HUES6 (cell line): ENCODE results near the gene TAPBPL.

Experiments
- H3K27ac ChIP-seq: 2 replicates; pipeline ENCODE4 v1.7.0; 2013; ENCODE audit warnings: low read depth, mild to moderate bottlenecking, low read length, inconsistent platforms
- H3K27me3 ChIP-seq: 2 replicates; pipeline ENCODE4 v1.6.1; 2013; ENCODE audit warnings: low read length; ENCODE audit not compliant: control insufficient read depth, insufficient read depth
- H3K36me3 ChIP-seq: 2 replicates; pipeline ENCODE4 v1.6.1; 2013; ENCODE audit warnings: low read length; ENCODE audit not compliant: control insufficient read depth, insufficient read depth
- H3K4me1 ChIP-seq: 2 replicates; pipeline ENCODE4 v1.6.1; 2013; ENCODE audit warnings: low read length; ENCODE audit not compliant: control insufficient read depth, insufficient read depth
- H3K4me3 ChIP-seq: 2 replicates; pipeline ENCODE4 v1.5.1; 2013; ENCODE audit warnings: low read depth, low read length
- H3K9ac ChIP-seq: one replicate; pipeline ENCODE4 v1.6.1; 2013; ENCODE audit warnings: mild to moderate bottlenecking, low read length
- H3K9me3 ChIP-seq: 2 replicates; pipeline ENCODE4 v1.6.1; 2013; ENCODE audit warnings: low read depth, low read length; ENCODE audit not compliant: control insufficient read depth, insufficient read depth

TAPBPL gene

GRCh38 chr12:6438345-6438744 is 13.5 kb upstream of the TAPBPL start:
- Histone ChIP-seq H3K27me3 (no peaks in the 10 kb centered on the region), H3K4me3 (no peak overlapping the region), H3K27ac (no peak overlapping the region), H3K9ac (no peak overlapping the region), H3K9me3 (no peaks in the 10 kb centered on the region), H3K4me1 (peaks cover 14% of the 10 kb centered on the region), H3K36me3 (no peaks in the 10 kb centered on the region)

- Histone ChIP-seq H3K4me3 (no peak overlapping the region), H3K27me3 (no peaks in the 10 kb centered on the region), H3K9ac (no peak overlapping the region), H3K4me1 (no peaks in the 10 kb centered on the region; the same call in 1 of the 2 replicates), H3K36me3 (no peaks in the 10 kb centered on the region), H3K9me3 (no peaks in the 10 kb centered on the region), H3K27ac (no peak overlapping the region)
Observed at GRCh38 chr12:6440391-6440790, 11.5 kb upstream of the TAPBPL start.

- Histone ChIP-seq H3K27ac (no peak overlapping the region), H3K36me3 (no peaks in the 10 kb centered on the region), H3K9ac (no peak overlapping the region), H3K9me3 (no peaks in the 10 kb centered on the region), H3K4me1 (no peaks in the 10 kb centered on the region; the same call in 1 of the 2 replicates), H3K27me3 (no peaks in the 10 kb centered on the region), H3K4me3 (no peak overlapping the region)
Observed at GRCh38 chr12:6442836-6443235, 9.0 kb upstream of the TAPBPL start.

GRCh38 chr12:6443361-6443983 is 8.4 kb upstream of the TAPBPL start:
- H3K9ac ChIP-seq = no peak overlapping the region
- H3K9me3 ChIP-seq = no peaks in the 10 kb centered on the region
- H3K27me3 ChIP-seq = no peaks in the 10 kb centered on the region
- H3K4me3 ChIP-seq = no peak overlapping the region
- no peaks in the 10 kb centered on the region for H3K36me3 ChIP-seq
- no peaks in the 10 kb centered on the region; the same call in 1 of the 2 replicates for H3K4me1 ChIP-seq
- H3K27ac ChIP-seq = no peak overlapping the region

- Histone ChIP-seq H3K27me3 (no peaks in the 10 kb centered on the region), H3K27ac (no peak overlapping the region), H3K36me3 (no peaks in the 10 kb centered on the region), H3K9me3 (no peaks in the 10 kb centered on the region), H3K4me3 (no peak overlapping the region), H3K9ac (no peak overlapping the region), H3K4me1 (no peaks in the 10 kb centered on the region; the same call in 1 of the 2 replicates)
Observed at GRCh38 chr12:6444031-6444430, 7.8 kb upstream of the TAPBPL start.

GRCh38 chr12:6444704-6445688 is 6.8 kb upstream of the TAPBPL start, which contains the start of gene CD27:
Gene CD27, plus strand, starts transcription at chr12:6444955. Its CDS starts 141 bp downstream, at chr12:6445096.
- no peaks in the 10 kb centered on the region for H3K27me3 ChIP-seq
- no peak within 1 kb of the TSS for H3K4me3 ChIP-seq
- H3K9me3 ChIP-seq = no peaks in the 10 kb centered on the region
- H3K36me3 ChIP-seq = no peaks in the 10 kb centered on the region
- H3K9ac ChIP-seq = no peak within 1 kb of the TSS
- no peak within 1 kb of the TSS for H3K27ac ChIP-seq
- H3K4me1 ChIP-seq = peaks cover under 1% of the 10 kb centered on the region

GRCh38 chr12:6450091-6450868 is 1.6 kb upstream of the TAPBPL start:
- Histone ChIP-seq H3K9ac (no peak overlapping the region), H3K27ac (no peak overlapping the region; the same call in 1 of the 2 replicates), H3K36me3 (no peaks in the 10 kb centered on the region), H3K4me1 (peaks cover 36% of the 10 kb centered on the region), H3K4me3 (no peak overlapping the region), H3K27me3 (no peaks in the 10 kb centered on the region), H3K9me3 (no peaks in the 10 kb centered on the region)

- peak overlapping the region; percentile 43 for H3K4me3 ChIP-seq
- H3K9me3 ChIP-seq = no peaks in the 10 kb centered on the region
- peak overlapping the region; percentile 11; the same call in 1 of the 2 replicates for H3K27ac ChIP-seq
- peak overlapping the region; percentile 55 for H3K9ac ChIP-seq
- H3K36me3 ChIP-seq = no peaks in the 10 kb centered on the region
- no peaks in the 10 kb centered on the region for H3K27me3 ChIP-seq
- H3K4me1 ChIP-seq = peaks cover 36% of the 10 kb centered on the region
Observed at GRCh38 chr12:6450869-6451347, 934 bp upstream of the TAPBPL start.

- H3K36me3 ChIP-seq = 0 out of 2 replicates have a peak, but pooled peaks cover 4% of the 10 kb centered on the region
- H3K27ac ChIP-seq = peak overlapping the region; percentile 76; the same call in 1 of the 2 replicates
- H3K4me1 ChIP-seq = peaks cover 36% of the 10 kb centered on the region
- peak overlapping the region; percentile 43 for H3K4me3 ChIP-seq
- H3K9me3 ChIP-seq = no peaks in the 10 kb centered on the region
- H3K27me3 ChIP-seq = no peaks in the 10 kb centered on the region
- H3K9ac ChIP-seq = peak overlapping the region; percentile 55
Observed at GRCh38 chr12:6452245-6452943, 552 bp downstream of the TAPBPL start.
